Measurements from ENCODE around the gene TNK2.

Gene TNK2

GRCh38 chr3:195868866-195869412 lies 39.4 kb downstream of the TNK2 start:
- ATAC-seq (ENCODE audit: insufficient read depth, low read depth) (no peak), DNase-seq (no peak)
- no peaks in the 10 kb centered on the region for H4K20me1 ChIP-seq (ENCODE audit: insufficient read depth, low read length)
- H3K4me1 ChIP-seq (ENCODE audit: insufficient read depth, low read length): no peaks in the 10 kb centered on the region
- H3K9ac ChIP-seq (ENCODE audit: low read depth, low read length): no peak overlapping the region
- H3K27ac ChIP-seq (ENCODE audit: low read length): no peak overlapping the region
- H3K9me3 ChIP-seq (ENCODE audit: insufficient read depth, low read length, severe bottlenecking): no peaks in the 10 kb centered on the region
- H3K4me3 ChIP-seq (ENCODE audit: low read depth in 1 of 2, low read length in 2 of 2): no peak overlapping the region
- TF ChIP-seq CTCF (IDR thresholded peaks at IDR 0.05; ENCODE audit: borderline replicate concordance, extremely low read depth, low read length, poor library complexity, severe bottlenecking): no peak
- no peak for TF ChIP-seq EZH2 (IDR thresholded peaks at IDR 0.05; ENCODE audit: borderline replicate concordance, low read depth, low read length, severe bottlenecking)
- peaks cover 41% of the 10 kb centered on the region for H3K36me3 ChIP-seq (ENCODE audit: insufficient read depth, low read length)
- H3K4me2 ChIP-seq (ENCODE audit: insufficient read depth, low read length): no peak overlapping the region
- H3K27me3 ChIP-seq (ENCODE audit: insufficient read depth, low read length, poor library complexity): no peaks in the 10 kb centered on the region
- H2AFZ ChIP-seq (ENCODE audit: low read depth, low read length): no peak overlapping the region
- H3K79me2 ChIP-seq (ENCODE audit: insufficient read depth, low read length): no peaks in the 10 kb centered on the region

- TF ChIP-seq EZH2 (IDR thresholded peaks at IDR 0.05; ENCODE audit: borderline replicate concordance, low read depth, low read length, severe bottlenecking) (no peak), CTCF (IDR thresholded peaks at IDR 0.05; ENCODE audit: borderline replicate concordance, extremely low read depth, low read length, poor library complexity, severe bottlenecking) (no peak)
- Histone ChIP-seq H4K20me1 (ENCODE audit: insufficient read depth, low read length) (no peaks in the 10 kb centered on the region), H3K4me3 (ENCODE audit: low read depth in 1 of 2, low read length in 2 of 2) (no peak overlapping the region), H3K27me3 (ENCODE audit: insufficient read depth, low read length, poor library complexity) (no peaks in the 10 kb centered on the region), H2AFZ (ENCODE audit: low read depth, low read length) (no peak overlapping the region), H3K79me2 (ENCODE audit: insufficient read depth, low read length) (no peaks in the 10 kb centered on the region), H3K4me1 (ENCODE audit: insufficient read depth, low read length) (no peaks in the 10 kb centered on the region), H3K4me2 (ENCODE audit: insufficient read depth, low read length) (no peak overlapping the region), H3K9me3 (ENCODE audit: insufficient read depth, low read length, severe bottlenecking) (no peaks in the 10 kb centered on the region), H3K36me3 (ENCODE audit: insufficient read depth, low read length) (peaks cover 44% of the 10 kb centered on the region), H3K9ac (ENCODE audit: low read depth, low read length) (no peak overlapping the region), H3K27ac (ENCODE audit: low read length) (no peak overlapping the region)
- DNase-seq (no peak), ATAC-seq (ENCODE audit: insufficient read depth, low read depth) (no peak)
Measured at GRCh38 chr3:195868336-195868865, 40.0 kb downstream of the TNK2 start.

- no peaks in the 10 kb centered on the region for H3K79me2 ChIP-seq (ENCODE audit: insufficient read depth, low read length)
- no peak overlapping the region for H2AFZ ChIP-seq (ENCODE audit: low read depth, low read length)
- H4K20me1 ChIP-seq (ENCODE audit: insufficient read depth, low read length): no peaks in the 10 kb centered on the region
- H3K27me3 ChIP-seq (ENCODE audit: insufficient read depth, low read length, poor library complexity): no peaks in the 10 kb centered on the region
- TF ChIP-seq CTCF (IDR thresholded peaks at IDR 0.05; ENCODE audit: borderline replicate concordance, extremely low read depth, low read length, poor library complexity, severe bottlenecking) (no peak), EZH2 (IDR thresholded peaks at IDR 0.05; ENCODE audit: borderline replicate concordance, low read depth, low read length, severe bottlenecking) (no peak)
- ATAC-seq (ENCODE audit: insufficient read depth, low read depth) (no peak), DNase-seq (no peak)
- no peak overlapping the region for H3K27ac ChIP-seq (ENCODE audit: low read length)
- H3K4me3 ChIP-seq (ENCODE audit: low read depth in 1 of 2, low read length in 2 of 2): no peak overlapping the region
- no peaks in the 10 kb centered on the region for H3K4me1 ChIP-seq (ENCODE audit: insufficient read depth, low read length)
- H3K4me2 ChIP-seq (ENCODE audit: insufficient read depth, low read length): no peak overlapping the region
- peaks cover 44% of the 10 kb centered on the region for H3K36me3 ChIP-seq (ENCODE audit: insufficient read depth, low read length)
- H3K9me3 ChIP-seq (ENCODE audit: insufficient read depth, low read length, severe bottlenecking): no peaks in the 10 kb centered on the region
- H3K9ac ChIP-seq (ENCODE audit: low read depth, low read length): no peak overlapping the region
Measured at GRCh38 chr3:195867631-195868335, 40.6 kb downstream of the TNK2 start.

All from DND-41 (cell line).